Duodenal mucosa (tissue), 2 donors: ENCODE data around the gene PGS1.
"Not testable (repeated sequence)": the region's sequence is repeated elsewhere in the genome, so short reads cannot be mapped to it uniquely, and the experiment has no call there.

Source experiments
- H3K27ac ChIP-seq: one replicate; pipeline ENCODE4 v1.7.0; 2013; ENCODE audit warnings: low read depth, low read length
- H3K27me3 ChIP-seq, 2 donors: one replicate each; pipeline ENCODE4 v1.7.0; 2013; ENCODE audit warnings: low read length in 2 of 2, control low read depth in 1 of 2; ENCODE audit not compliant: insufficient read depth in 2 of 2, control insufficient read depth in 1 of 2
- H3K36me3 ChIP-seq, 2 donors: one replicate each; pipeline ENCODE4 v1.7.0; 2013; ENCODE audit warnings: low read length in 2 of 2, control low read depth in 1 of 2; ENCODE audit not compliant: insufficient read depth in 2 of 2, control insufficient read depth in 1 of 2
- H3K4me1 ChIP-seq, 2 donors: one replicate each; pipeline ENCODE4 v1.7.0; 2013; ENCODE audit warnings: low read length in 2 of 2, control low read depth in 1 of 2; ENCODE audit not compliant: insufficient read depth in 2 of 2, control insufficient read depth in 1 of 2
- H3K4me3 ChIP-seq, 2 donors: one replicate each; pipeline ENCODE4 v1.7.0; 2013; ENCODE audit warnings: low read length in 2 of 2, low read depth in 1 of 2
- H3K9ac ChIP-seq, 2 donors: one replicate each; pipeline ENCODE4 v1.7.0; 2013; ENCODE audit warnings: low read length in 2 of 2, low read depth in 1 of 2
- H3K9me3 ChIP-seq, 2 donors: one replicate each; pipeline ENCODE4 v1.7.0; 2013; ENCODE audit warnings: low read length in 2 of 2, control low read depth in 1 of 2; ENCODE audit not compliant: control insufficient read depth in 1 of 2

PGS1 gene

GRCh38 chr17:78458736-78459335 is 80.4 kb downstream of the PGS1 start:
- no peaks in the 10 kb centered on the region for H3K4me1 ChIP-seq
- H3K4me3 ChIP-seq = no peak overlapping the region
- no peak overlapping the region for H3K9ac ChIP-seq
- no peaks in the 10 kb centered on the region for H3K36me3 ChIP-seq
- no peak overlapping the region for H3K27ac ChIP-seq
- H3K9me3 ChIP-seq = no peaks in the 10 kb centered on the region
- H3K27me3 ChIP-seq = peaks cover 0 to 6% of the 10 kb centered on the region in 2 donors

- Histone ChIP-seq H3K27ac (no peak overlapping the region), H3K4me1 (no peaks in the 10 kb centered on the region), H3K9ac (no peak overlapping the region), H3K36me3 (no peaks in the 10 kb centered on the region), H3K27me3 (peaks cover 0 to 6% of the 10 kb centered on the region in 2 donors), H3K4me3 (no peak overlapping the region), H3K9me3 (no peaks in the 10 kb centered on the region)
Observed at GRCh38 chr17:78459696-78460095, 81.2 kb downstream of the PGS1 start.

GRCh38 chr17:78460176-78460675 is 81.8 kb downstream of the PGS1 start:
- Histone ChIP-seq H3K4me3 (no peak overlapping the region), H3K9me3 (no peaks in the 10 kb centered on the region), H3K27ac (no peak overlapping the region), H3K9ac (no peak overlapping the region), H3K27me3 (peaks cover 0 to 6% of the 10 kb centered on the region in 2 donors), H3K4me1 (no peaks in the 10 kb centered on the region), H3K36me3 (no peaks in the 10 kb centered on the region)

GRCh38 chr17:78460951-78461798 is 82.7 kb downstream of the PGS1 start:
- H3K9ac ChIP-seq = no peak overlapping the region
- no peaks in the 10 kb centered on the region for H3K4me1 ChIP-seq
- peaks cover 0 to 6% of the 10 kb centered on the region in 2 donors for H3K27me3 ChIP-seq
- H3K9me3 ChIP-seq = no peaks in the 10 kb centered on the region
- H3K27ac ChIP-seq = no peak overlapping the region
- no peak overlapping the region for H3K4me3 ChIP-seq
- no peaks in the 10 kb centered on the region for H3K36me3 ChIP-seq

GRCh38 chr17:78461799-78462053 is 83.3 kb downstream of the PGS1 start:
- no peaks in the 10 kb centered on the region for H3K36me3 ChIP-seq
- H3K27ac ChIP-seq = no peak overlapping the region
- H3K4me3 ChIP-seq = no peak overlapping the region
- H3K9ac ChIP-seq = no peak overlapping the region
- peaks cover 0 to under 1% of the 10 kb centered on the region in 2 donors for H3K27me3 ChIP-seq
- H3K4me1 ChIP-seq = no peaks in the 10 kb centered on the region
- H3K9me3 ChIP-seq = no peaks in the 10 kb centered on the region

GRCh38 chr17:78462148-78462547 is 83.7 kb downstream of the PGS1 start:
- no peak overlapping the region for H3K27ac ChIP-seq
- H3K27me3 ChIP-seq = no peaks in the 10 kb centered on the region
- no peak overlapping the region for H3K9ac ChIP-seq
- no peaks in the 10 kb centered on the region for H3K36me3 ChIP-seq
- no peak overlapping the region for H3K4me3 ChIP-seq
- no peaks in the 10 kb centered on the region for H3K4me1 ChIP-seq
- no peaks in the 10 kb centered on the region for H3K9me3 ChIP-seq

- not testable (repeated sequence) for H3K27ac ChIP-seq
Observed at GRCh38 chr17:78466109-78466785, 87.8 kb downstream of the PGS1 start.

GRCh38 chr17:78466786-78467715 is 88.6 kb downstream of the PGS1 start:
- Histone ChIP-seq H3K9ac (no peak overlapping the region), H3K36me3 (no peaks in the 10 kb centered on the region), H3K9me3 (no peaks in the 10 kb centered on the region), H3K4me3 (no peak overlapping the region), H3K4me1 (no peaks in the 10 kb centered on the region), H3K27ac (no peak overlapping the region), H3K27me3 (no peaks in the 10 kb centered on the region)

More at GRCh38 chr17:78466109-78466785, 87.8 kb downstream of the PGS1 start:
- H3K27me3 ChIP-seq, H3K9me3 ChIP-seq, H3K36me3 ChIP-seq, H3K9ac ChIP-seq, H3K4me3 ChIP-seq, H3K4me1 ChIP-seq: not testable (repeated sequence)

- no peaks in the 10 kb centered on the region for H3K27me3 ChIP-seq
- no peak overlapping the region for H3K27ac ChIP-seq
- H3K9ac ChIP-seq = no peak overlapping the region
- H3K4me3 ChIP-seq = no peak overlapping the region
- no peaks in the 10 kb centered on the region for H3K4me1 ChIP-seq
- no peaks in the 10 kb centered on the region for H3K9me3 ChIP-seq
- no peaks in the 10 kb centered on the region for H3K36me3 ChIP-seq
Observed at GRCh38 chr17:78468366-78468765, 89.9 kb downstream of the PGS1 start.
